HG02973 (cell line): ENCODE measurements around the gene DHX16.

Experiments used
- ATAC-seq: cut with Tn5 transposase; IDR thresholded peaks from one replicate; pipeline ENCODE4 v1.9.1; 2021; ENCODE audit warnings: moderate library complexity; ENCODE audit not compliant: unreplicated experiment

Gene DHX16

DNA sequence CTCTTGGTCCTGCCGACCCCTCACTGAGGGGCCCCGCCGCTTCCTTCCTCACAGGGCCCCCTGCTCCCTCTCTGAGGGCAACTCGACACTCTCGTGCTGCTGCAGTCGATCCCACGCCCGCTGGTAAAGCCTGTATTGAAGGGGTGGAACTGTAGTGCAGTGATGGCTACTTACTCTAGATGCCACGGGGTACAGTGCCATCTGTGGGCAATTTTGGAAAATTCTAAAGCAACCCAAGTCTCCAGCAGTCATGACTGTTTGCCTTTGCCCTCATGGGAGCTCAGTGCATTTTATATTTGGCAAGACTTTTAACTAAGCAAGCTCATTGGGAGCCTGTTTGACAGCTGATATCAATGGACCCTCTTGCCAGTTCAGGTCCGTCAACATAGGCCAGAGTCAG, 32.3 kb downstream of the DHX16 start:
- no peak for ATAC-seq

GRCh38 chr6:30635834-30636233, 37.0 kb downstream of the DHX16 start:
- no peak for ATAC-seq

DNA sequence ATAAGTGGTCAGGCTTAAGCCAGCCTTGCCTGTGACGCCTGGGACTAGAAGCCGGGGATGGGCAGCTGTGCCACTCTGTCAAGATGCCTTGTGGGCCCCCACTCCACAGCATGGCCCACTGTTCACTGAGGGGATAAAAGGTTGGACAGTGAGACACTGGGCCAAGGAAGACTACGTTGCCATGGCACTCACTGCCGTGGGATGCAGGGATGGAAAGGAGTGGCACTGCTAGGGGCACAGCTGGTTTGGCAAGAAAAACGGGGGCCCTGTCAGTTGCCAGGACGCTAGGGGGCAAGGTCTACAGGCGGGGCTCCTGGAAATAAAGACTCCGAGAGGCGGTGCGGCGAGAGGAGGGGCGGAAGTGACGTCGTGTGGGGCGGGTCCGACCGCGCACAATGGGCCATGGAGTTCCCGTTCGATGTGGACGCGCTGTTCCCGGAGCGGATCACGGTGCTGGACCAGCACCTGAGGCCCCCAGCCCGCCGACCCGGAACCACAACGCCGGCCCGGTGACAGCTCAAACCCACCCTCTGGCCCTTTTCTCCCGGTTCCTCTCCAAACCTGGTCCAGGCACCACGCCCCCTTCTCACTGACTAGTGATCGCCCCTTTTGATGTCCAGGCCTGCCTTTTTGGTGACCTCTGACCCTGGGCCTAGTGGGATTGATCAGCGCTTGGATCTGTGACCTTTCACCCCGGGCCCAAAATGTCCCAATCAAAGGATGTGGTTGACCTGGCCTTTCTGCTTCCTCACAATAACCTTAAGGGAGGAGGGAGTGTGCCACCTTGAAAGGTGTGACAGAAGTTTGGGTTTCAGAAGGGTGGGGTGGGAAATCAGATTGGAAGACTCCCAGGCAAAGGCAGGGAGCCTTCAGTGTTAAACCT, 46.1 kb downstream of the DHX16 start, which contains the start of gene ATAT1:
TSS of gene ATAT1 (plus strand) at position 391 of the 883 bp plus-strand sequence.
- peak; percentile 61 for ATAC-seq

DNA sequence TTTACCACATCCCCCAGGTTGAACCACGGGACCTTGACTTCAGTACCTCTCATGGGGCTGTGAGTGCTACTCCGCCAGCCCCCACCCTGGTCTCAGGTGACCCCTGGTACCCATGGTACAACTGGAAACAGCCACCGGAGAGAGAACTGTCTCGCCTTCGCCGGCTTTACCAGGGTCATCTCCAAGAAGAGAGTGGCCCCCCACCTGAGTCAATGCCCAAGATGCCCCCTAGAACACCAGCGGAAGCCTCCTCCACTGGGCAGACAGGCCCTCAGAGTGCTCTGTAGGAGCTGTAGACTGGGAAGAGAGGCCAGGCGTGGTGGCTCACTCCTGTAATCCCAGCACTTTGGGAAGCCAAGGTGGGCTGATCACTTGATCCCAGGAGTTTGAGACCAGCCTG, 47.3 kb downstream of the DHX16 start:
- ATAC-seq: no peak

DNA sequence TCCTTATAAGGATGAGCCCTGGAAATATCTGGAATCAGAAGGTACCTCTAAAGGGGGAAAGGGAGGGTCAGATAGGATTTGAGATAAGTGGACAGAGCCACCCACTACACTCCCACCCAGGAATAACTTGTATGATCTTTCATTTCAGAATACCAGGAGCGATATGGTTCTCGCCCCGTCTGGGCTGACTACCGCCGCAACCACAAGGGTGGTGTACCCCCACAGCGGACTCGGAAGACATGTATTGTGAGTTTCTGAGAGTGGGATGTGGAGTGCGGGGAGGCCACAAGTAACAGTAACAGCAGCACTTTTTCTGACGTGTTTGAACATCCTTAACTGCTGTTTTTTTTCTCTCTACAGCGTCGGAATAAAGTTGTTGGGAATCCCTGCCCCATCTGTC, 53.2 kb downstream of the DHX16 start:
- ATAC-seq: no peak

DNA sequence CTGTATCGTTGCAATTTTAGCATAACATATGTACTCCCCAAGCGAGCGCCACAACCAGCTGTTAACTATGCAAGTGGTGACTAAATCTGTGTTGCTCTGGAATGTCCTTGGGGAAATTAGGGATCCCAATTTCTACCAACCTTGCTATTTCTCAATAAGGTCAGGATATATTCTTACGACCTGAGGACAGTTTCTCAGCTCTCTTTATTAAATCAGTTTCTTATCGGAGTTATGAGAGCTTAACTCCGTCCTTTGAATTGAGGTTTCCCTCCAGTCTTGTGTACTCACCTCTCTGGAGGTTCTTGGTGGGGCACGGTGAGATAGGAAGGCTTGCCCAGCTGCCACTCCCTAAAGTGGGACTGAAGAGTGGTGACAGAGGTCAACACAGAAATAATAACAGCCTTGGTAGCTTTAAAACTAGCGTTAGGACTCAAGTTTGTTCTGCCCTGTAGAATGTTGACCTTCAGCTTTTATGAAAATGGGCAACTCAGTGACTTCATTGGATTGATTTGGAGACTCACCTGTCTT, 54.5 kb downstream of the DHX16 start:
- no peak for ATAC-seq

DNA sequence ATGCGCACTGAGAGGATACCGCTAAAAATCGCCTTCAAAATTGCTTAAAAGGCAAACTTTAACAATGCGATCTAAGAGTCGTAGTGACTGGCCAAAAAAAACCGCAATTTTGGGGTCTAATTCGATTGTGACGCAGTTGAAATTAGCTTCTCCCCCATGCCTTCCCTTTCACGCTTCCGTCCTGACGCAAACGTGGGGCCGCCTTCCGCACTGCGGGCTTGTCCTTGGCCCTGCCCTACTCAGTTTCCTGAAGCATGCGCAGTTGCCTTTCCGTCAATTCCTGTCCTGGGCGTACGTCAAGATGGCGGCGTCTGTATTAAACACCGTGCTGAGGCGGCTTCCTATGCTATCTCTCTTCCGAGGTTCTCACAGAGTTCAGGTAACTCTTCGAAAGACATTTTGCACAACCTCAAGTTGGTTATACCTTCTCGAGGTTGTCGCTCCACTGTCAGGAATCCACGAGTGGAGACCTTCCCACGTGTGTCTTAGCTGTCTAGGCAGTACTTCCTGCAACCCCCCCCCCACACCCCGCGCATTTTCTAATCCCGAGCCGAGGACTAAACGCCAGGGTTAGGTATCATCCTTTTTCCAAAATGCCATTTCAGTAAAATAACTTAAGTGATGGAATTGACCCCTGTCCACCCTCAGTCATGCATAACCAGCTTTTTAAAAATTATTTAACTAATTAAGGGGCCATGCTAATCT, 55.1 kb downstream of the DHX16 start, which contains the start of gene MRPS18B:
TSS of gene MRPS18B (plus strand) at position 276 of the 705 bp plus-strand sequence. CDS start at position 302, 26 bp downstream.
- peak; percentile 62 for ATAC-seq

GRCh38 chr6:30616811-30617564, 55.8 kb downstream of the DHX16 start, which contains the start of gene PPP1R10:
TSS of gene PPP1R10 (minus strand) at chr6:30617243. CDS start at chr6:30609944, 7,299 bp downstream.
- peak; percentile 70 for ATAC-seq

- no peak for ATAC-seq
Observed at GRCh38 chr6:30615958-30616810, 56.6 kb downstream of the DHX16 start.

DNA sequence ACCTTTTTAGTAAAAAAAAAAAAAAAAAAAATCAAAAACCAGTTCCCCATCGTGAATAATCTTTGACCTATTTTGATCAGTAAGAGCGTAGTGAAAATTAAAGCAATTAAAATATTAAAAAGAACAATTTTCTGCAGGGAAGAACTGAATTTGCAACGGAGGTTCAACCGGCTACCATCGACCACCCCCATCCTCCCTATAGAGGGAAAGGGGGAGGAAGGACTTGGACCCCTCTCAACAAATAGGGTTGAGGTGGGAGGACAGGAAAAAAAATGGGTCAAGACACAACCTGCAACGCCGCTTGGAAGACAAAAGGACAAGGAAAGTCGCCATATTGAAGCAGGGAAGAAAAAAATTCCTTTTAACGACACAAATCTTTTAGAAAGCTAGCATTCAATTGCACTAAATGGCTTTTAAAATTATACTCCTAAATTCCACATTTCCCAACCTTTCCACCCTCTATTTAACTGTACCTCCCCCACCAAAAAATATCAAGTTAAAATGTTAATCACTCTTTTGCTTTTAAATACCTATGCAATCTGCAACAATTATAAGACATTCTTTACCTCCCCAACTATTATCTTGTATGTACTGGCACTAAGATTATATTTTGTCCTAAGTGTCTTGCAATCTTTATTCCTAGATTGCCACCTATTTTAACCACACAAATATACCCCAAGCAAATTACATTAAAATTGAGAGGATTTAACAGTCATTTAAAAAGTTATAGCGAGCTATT, 57.4 kb downstream of the DHX16 start:
- no peak for ATAC-seq

GRCh38 chr6:30614843-30615218, 58.0 kb downstream of the DHX16 start:
- peak; percentile 36 for ATAC-seq

DNA sequence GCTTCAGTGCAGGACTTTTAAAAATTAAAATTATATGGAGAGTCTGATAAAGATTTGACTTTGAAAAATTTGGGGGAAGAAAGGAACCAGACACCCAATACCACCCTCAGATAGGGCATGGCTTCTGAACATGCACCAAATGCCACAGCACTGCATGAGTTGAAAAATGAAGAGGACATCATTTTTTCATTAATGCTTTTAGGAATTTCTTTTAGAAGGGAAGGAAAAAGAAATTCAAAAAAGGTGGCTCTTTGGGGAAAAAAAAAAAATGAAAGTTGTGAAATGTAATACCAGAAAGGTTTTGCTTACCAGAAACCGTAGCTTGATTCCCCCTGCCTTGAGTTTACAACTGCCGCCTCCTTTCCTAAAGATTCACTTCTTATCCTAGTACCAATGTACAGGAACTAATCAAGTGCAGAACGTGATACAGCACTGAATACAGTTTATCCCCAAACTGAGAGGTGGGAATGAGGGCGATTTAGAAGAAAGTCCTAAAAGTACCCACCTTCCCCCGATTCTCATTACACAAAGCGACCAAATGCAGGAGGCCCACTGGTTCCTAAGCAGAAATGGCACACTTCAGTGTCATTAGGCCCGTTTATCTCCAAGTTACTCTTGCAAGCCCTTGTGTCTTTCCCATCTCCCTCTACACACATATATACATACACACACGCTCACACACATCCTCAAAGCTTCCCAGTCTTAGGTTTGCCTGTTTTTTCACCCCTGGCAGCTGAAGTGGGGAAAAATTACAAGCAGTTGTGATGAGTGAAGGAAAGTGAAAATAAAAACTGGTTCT, 58.6 kb downstream of the DHX16 start:
- ATAC-seq: no peak

DNA sequence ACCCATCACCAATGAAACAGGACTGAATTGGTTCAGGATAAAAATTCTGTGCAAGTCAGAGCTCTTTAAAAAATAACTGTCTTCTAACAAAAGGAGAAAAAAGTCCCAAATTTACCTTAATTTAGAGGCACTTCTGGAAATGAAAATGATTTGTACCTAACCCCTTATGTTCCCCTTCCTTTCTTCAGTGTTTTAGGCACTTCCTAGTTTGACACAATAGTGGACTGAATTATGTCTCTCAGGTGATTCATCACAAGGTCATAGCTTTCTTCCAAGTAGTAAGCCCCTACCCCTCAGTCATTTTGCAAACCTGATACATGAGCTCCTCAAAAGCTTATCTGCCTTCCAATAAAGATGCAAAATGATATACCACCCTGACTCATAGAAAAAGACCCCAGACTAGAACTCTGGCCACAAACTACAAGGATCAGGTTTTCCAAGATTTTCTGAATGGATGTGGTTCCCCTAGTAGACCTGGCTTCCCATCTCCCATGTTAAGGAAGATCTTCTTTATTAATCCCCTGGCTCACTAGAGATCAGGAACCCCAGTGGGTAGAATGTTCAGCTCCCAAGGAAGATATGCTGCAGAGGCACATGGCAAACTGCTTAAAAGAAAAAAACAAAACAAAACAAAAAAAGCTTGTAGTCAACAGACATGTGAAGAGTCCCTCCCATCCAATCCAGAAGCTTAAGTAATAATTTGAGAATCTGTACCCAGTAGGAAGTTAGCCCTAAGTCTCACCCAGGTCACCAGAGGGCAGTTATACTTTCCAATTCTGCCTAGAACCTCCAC, 59.4 kb downstream of the DHX16 start:
- ATAC-seq: no peak

DNA sequence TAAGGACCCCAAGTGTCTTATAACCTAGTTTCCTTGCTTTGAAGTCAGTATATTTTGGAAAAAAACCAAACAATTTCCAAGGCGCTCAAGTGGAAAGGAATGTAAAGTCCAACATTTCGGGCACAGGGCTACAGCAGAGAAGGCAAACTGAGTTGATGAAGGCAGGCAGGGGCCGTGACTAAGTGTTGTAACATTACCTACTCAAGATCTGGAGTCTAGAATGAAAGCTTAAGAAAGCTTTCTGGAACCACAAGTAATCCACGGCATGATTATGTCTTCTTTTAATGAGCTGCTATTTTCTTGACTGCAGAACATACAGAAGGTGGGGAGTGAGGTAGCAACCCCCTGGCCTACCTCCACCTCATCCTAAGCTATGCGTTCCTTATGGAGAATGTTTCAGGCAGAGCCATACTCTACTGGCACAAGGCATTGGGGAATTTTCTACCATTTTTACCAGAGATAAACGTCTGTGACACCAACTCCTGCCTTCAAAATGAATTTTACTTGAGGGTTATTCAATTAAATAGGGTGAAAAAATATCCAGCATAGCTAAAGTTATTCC, 60.0 kb downstream of the DHX16 start:
- no peak for ATAC-seq

DNA sequence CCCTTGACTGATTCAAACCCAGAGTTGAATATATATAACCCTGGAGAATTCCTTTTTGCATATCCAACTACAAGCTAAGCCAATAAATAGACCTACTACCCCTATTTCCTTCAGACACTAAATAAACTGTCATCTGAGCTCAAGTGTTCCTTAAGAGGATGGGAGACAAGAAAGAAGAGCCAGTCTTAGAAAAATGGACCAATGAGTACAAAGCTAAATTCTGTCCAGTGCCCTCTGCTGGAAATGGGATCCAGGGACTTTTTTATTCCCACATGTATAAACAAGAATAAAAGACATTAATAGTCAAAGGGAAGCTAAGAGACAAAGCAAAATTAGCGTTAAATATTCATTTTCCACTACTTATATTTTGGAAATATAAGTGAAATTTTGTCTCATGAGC, 60.6 kb downstream of the DHX16 start:
- ATAC-seq: no peak

- no peak for ATAC-seq
Observed at GRCh38 chr6:30611856-30612194, 61.0 kb downstream of the DHX16 start.

DNA sequence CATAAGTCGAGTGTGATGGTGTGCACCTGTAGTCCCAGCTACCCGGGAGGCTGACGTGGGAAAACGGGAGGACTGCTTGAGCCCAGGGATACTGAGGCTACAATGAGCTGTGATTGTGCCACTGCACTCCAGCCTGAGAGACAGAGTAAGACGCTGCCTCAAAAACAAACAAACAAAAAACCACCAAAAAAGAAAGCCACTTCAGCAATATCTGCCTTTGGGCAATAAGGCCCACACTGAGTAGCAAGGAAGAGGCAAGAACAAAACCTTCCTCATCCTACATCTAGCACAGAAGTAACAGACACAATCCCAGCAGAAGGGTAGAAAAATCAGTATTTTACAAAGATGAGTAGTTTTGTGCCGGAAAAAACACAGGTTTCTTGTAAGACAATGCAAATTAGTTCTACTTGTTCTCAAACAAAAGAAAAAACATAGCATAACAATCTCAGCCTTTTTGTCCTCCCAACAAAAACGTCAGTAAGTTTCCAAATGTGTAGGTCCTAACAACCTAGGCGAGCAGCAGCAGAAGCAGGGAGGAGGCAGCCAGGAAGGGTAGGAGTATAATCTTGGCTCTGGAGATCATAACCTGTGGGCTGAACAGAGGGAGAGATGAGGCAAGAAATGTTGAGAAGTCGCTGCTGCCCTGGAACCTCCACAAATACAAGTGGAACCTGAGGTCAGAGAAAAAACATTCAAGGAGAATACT, 61.5 kb downstream of the DHX16 start:
- no peak for ATAC-seq
